GM23248 (cell line): Measurements from ENCODE around the gene DCTN1.

Source experiments
- EZH2 ChIP-seq: fragments of 200-600 bp; sonication (generic); IDR thresholded peaks from 2 replicates; pipeline ENCODE4 v1.6.1; 2018; ENCODE audit warnings: antibody characterized with exemption, mild to moderate bottlenecking; ENCODE audit not compliant: insufficient read depth, poor library complexity, severe bottlenecking
- EZH2phosphoT487 ChIP-seq: fragments of 200-600 bp; sonication (generic); IDR thresholded peaks from 2 replicates; pipeline ENCODE4 v1.6.1; 2018; ENCODE audit warnings: antibody characterized with exemption, moderate library complexity, mild to moderate bottlenecking, low read depth; ENCODE audit not compliant: insufficient read depth

- TF ChIP-seq EZH2phosphoT487 (no peak), EZH2 (no peak)
Measured at GRCh38 chr2:74424995-74425406, 44.9 kb upstream of the DCTN1 start.
